Activated naive CD4-positive, alpha-beta T cell treated with anti-CD3 and anti-CD28 coated beads for 36 hours (primary cell): ENCODE measurements around the gene ELOVL5. TPM values are rescaled to one million over a fixed set of nuclear protein-coding genes. Genes with fewer than 3 reads are reported as not detected.
A peak's percentile ranks its signal among the peaks of the same experiment; 100 is the strongest.

Source experiments
- CTCF ChIA-PET: fragments of 350-600 bp; sonication (Branson Sonifier 250); formaldehyde crosslinking; loops from one replicate; lab custom pipeline; 2021; ENCODE audit warnings: antibody characterized with exemption; lab: Charles Lee
- DNase-seq: peaks from one replicate; pipeline ENCODE4 v3.0.0-alpha.2; 2020
- H3K27ac Mint-ChIP-seq: one replicate; pipeline ENCODE4 v1.8.0; 2021; ENCODE audit warnings: mild to moderate bottlenecking, mixed read lengths
- H3K27me3 Mint-ChIP-seq: one replicate; pipeline ENCODE4 v1.8.0; 2021; ENCODE audit warnings: low read depth, mixed read lengths
- H3K36me3 Mint-ChIP-seq: one replicate; pipeline ENCODE4 v1.8.0; 2021; ENCODE audit warnings: low read depth, mixed read lengths
- H3K4me1 Mint-ChIP-seq: one replicate; pipeline ENCODE4 v1.8.0; 2021; ENCODE audit warnings: low read depth, mixed read lengths
- H3K4me3 Mint-ChIP-seq: one replicate; pipeline ENCODE4 v1.8.0; 2021; ENCODE audit warnings: mild to moderate bottlenecking, moderate library complexity, mixed read lengths
- H3K9me3 Mint-ChIP-seq: one replicate; pipeline ENCODE4 v1.8.0; 2021; ENCODE audit warnings: mixed read lengths
- intact Hi-C: fragments of 100-400 bp; cut with micrococcal nuclease; formaldehyde crosslinking; loops from one replicate; pipeline ENCODE4 v1.15.1; 2023
- total RNA-seq, 2 experiments: library from RNA; stranded (reverse); gene quantifications; one replicate each; pipeline ENCODE4 v1.2.3, GENCODE V29; 2021

ELOVL5 gene
- total RNA-seq, 2 experiments from 2014 or later: 132 to 136 TPM

GRCh38 chr6:53339424-53339823 is 9.3 kb downstream of the ELOVL5 start:
- H3K36me3 Mint-ChIP-seq: peaks cover 20% of the 10 kb centered on the region
- H3K4me3 Mint-ChIP-seq: no peak overlapping the region
- no peak overlapping the region for H3K27ac Mint-ChIP-seq
- CTCF ChIA-PET: interaction anchor here (0.6 to 1.1 kb wide), 3 partner anchors 8 to 158 kb away, joined by 3 to 6 read pairs (median 3); no protein-coding TSS in a partner anchor
- H3K4me1 Mint-ChIP-seq: peaks cover 90% of the 10 kb centered on the region
- no peaks in the 10 kb centered on the region for H3K9me3 Mint-ChIP-seq
- intact Hi-C loops: loop anchor here (5.0 to 10.0 kb wide), 2 partner anchors 942 to 1035 kb away; no protein-coding TSS in a partner anchor
- DNase-seq: no peak
- H3K27me3 Mint-ChIP-seq: no peaks in the 10 kb centered on the region

GRCh38 chr6:53338304-53338703 is 10.4 kb downstream of the ELOVL5 start:
- Mint-ChIP-seq H3K4me3 (no peak overlapping the region), H3K4me1 (peaks cover 89% of the 10 kb centered on the region), H3K27me3 (no peaks in the 10 kb centered on the region), H3K27ac (peak overlapping the region; percentile 99), H3K36me3 (peaks cover 20% of the 10 kb centered on the region), H3K9me3 (no peaks in the 10 kb centered on the region)
- no peak for DNase-seq
- intact Hi-C loops: loop anchor here (5.0 to 10.0 kb wide), 2 partner anchors 941 to 1034 kb away; no protein-coding TSS in a partner anchor
- CTCF ChIA-PET: interaction anchor here (1.2 to 1.6 kb wide), 3 partner anchors 9 to 47 kb away, joined by 3 to 4 read pairs (median 3); partner anchors contain the start of gene ELOVL5

GRCh38 chr6:53336070-53336469 is 12.7 kb downstream of the ELOVL5 start:
- peak overlapping the region; percentile 80 for H3K4me3 Mint-ChIP-seq
- H3K9me3 Mint-ChIP-seq: peaks cover 2% of the 10 kb centered on the region
- no peaks in the 10 kb centered on the region for H3K27me3 Mint-ChIP-seq
- peaks cover 30% of the 10 kb centered on the region for H3K36me3 Mint-ChIP-seq
- intact Hi-C loops: loop anchor here (5.0 to 10.0 kb wide), 2 partner anchors 939 to 1031 kb away; no protein-coding TSS in a partner anchor
- peak overlapping the region; percentile 99 for H3K27ac Mint-ChIP-seq
- DNase-seq: no peak
- H3K4me1 Mint-ChIP-seq: peaks cover 86% of the 10 kb centered on the region
- CTCF ChIA-PET: interaction anchor here (0.5 to 2.5 kb wide), 4 partner anchors 27 to 246 kb away, joined by 3 to 7 read pairs (median 4); no protein-coding TSS in a partner anchor

DNA sequence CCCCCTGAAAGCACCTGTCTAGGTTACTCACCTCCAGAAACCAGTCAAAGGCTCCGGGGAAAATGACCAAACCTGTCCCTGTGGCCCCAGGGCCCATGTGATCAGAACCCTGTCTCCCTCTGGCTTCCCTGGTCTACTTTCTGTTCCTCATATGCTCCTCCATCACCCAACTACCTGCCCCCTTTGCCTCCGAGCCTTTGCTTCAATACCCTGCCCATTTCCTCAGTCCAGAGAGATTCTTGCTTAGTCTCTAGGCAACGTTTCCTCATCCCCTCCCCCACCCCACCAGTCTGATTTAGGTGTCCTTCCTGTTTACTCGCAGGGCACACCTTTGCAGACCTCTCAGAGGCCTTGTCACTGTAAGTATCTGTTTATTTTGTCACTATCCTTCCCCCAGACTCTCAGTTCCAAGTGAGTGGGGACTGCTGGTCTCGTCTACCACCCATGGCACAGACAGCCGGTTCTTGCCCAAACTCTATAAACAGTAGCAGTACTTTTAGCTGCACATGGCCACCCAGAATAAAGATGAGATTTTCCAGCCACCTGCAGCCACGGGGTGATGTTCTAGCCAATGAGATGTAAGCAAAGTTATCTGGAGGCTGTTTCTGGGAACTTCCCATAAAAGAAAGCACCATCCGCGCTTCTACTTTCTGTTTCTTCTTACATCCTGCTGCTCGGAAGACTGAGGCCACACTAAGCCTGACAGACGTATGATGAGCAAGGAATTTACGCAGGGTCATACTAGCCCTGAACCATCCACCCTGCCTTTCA is 13.3 kb downstream of the ELOVL5 start:
- H3K4me3 Mint-ChIP-seq: peak overlapping the region; percentile 80
- CTCF ChIA-PET: interaction anchor here (0.5 to 2.5 kb wide), 4 partner anchors 10 to 247 kb away, joined by 3 to 7 read pairs (median 4); no protein-coding TSS in a partner anchor
- H3K27me3 Mint-ChIP-seq: no peaks in the 10 kb centered on the region
- peak; percentile 79 for DNase-seq
- H3K36me3 Mint-ChIP-seq: peaks cover 33% of the 10 kb centered on the region
- H3K9me3 Mint-ChIP-seq: peaks cover 2% of the 10 kb centered on the region
- peaks cover 85% of the 10 kb centered on the region for H3K4me1 Mint-ChIP-seq
- intact Hi-C loops: loop anchor here (1.0 to 10.0 kb wide), 9 partner anchors 12 to 1031 kb away; no protein-coding TSS in a partner anchor
- H3K27ac Mint-ChIP-seq: peak overlapping the region; percentile 99

DNA sequence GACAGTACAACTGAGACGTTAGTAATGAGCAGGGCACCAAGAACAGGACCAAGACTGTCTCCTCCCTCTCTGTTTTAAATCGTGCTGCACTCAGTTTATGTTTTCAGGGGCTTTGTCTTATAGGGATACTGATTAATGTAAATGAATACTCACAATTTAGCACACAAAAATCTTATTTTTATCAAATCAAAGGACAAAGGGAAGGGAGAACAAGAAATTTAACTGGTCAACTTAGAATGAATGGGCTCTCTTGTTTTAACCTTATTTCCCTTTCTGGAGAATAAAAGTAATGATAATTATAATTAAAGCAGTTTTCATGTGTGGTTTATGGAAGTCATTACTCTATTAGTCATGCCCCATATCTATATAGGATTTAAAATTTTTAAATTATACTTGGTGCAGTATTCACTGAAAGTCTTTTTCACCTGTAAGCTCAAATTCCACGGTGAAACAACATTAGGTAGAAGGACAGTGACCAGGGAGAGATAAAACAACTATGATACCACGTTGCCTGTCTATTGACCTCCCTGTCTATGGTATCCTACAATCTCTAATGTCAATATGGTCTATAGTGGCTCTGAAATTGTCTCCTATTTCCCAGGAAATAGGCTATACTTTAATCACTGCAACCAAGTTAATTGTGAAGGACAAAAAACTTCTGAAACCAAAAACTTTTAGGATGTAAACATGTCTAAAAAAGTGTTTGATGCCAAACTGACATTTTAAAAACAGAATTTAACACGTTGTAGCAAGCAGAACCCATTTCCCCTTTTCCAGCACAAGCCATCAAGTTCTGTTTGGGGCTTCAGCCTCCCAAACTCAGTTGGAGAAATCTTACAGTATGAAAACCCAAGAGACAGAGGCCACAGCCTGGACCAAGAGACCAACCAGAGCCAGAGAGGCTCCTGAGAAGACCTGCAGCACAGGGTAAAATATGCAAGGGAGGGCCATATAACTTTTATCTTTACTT is 15.0 kb downstream of the ELOVL5 start:
- peaks cover 35% of the 10 kb centered on the region for H3K36me3 Mint-ChIP-seq
- CTCF ChIA-PET: no interaction called here
- intact Hi-C loops: loop anchor here (10.0 kb wide), 1 partner anchor 1029 kb away; no protein-coding TSS in a partner anchor

DNA sequence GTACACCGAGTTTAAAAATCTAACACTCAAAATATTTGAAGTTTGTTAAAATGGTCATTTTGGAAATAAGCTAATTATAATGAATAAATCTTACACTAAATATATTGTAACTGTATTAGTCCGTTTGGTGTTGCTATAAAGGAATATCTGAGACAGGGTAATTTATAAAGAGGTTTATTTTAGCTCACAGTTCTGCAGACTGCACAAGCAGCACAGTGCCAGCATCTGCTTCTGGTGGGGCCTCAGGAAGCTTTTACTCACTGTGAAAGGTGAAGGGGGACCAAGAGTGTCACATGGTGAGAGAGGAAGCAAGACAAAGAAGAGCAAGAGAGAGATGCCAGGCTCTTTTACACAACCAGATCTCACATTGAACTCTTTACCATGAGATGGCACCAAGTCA is 17.1 kb downstream of the ELOVL5 start:
- Mint-ChIP-seq H3K27ac (peak overlapping the region; percentile 75), H3K36me3 (peaks cover 36% of the 10 kb centered on the region), H3K27me3 (no peaks in the 10 kb centered on the region), H3K4me3 (no peak overlapping the region), H3K9me3 (peaks cover 2% of the 10 kb centered on the region), H3K4me1 (peaks cover 75% of the 10 kb centered on the region)
- CTCF ChIA-PET: interaction anchor here (1.2 kb wide), 1 partner anchor 8 kb away, joined by 6 read pairs; no protein-coding TSS in a partner anchor
- DNase-seq: no peak
- intact Hi-C loops: loop anchor here (10.0 kb wide), 1 partner anchor 1027 kb away; no protein-coding TSS in a partner anchor

More for the DNA sequence above, 15.0 kb downstream of the ELOVL5 start:
- peak overlapping the region; percentile 99 for H3K27ac Mint-ChIP-seq
- H3K4me3 Mint-ChIP-seq: peak overlapping the region; percentile 29
- H3K27me3 Mint-ChIP-seq: no peaks in the 10 kb centered on the region
- peaks cover 77% of the 10 kb centered on the region for H3K4me1 Mint-ChIP-seq
- DNase-seq: no peak
- H3K9me3 Mint-ChIP-seq: peaks cover 2% of the 10 kb centered on the region

- CTCF ChIA-PET: interaction anchor here (1.0 to 1.4 kb wide), 2 partner anchors 21 to 29 kb away, joined by 3 to 4 read pairs; no protein-coding TSS in a partner anchor
- H3K4me1 Mint-ChIP-seq: peaks cover 77% of the 10 kb centered on the region
- H3K36me3 Mint-ChIP-seq: peaks cover 35% of the 10 kb centered on the region
- H3K27ac Mint-ChIP-seq: no peak overlapping the region
- H3K27me3 Mint-ChIP-seq: no peaks in the 10 kb centered on the region
- DNase-seq: no peak
- no peak overlapping the region for H3K4me3 Mint-ChIP-seq
- peaks cover 2% of the 10 kb centered on the region for H3K9me3 Mint-ChIP-seq
- intact Hi-C loops: loop anchor here (10.0 kb wide), 1 partner anchor 1025 kb away; no protein-coding TSS in a partner anchor
Measured at GRCh38 chr6:53330137-53330536, 18.6 kb downstream of the ELOVL5 start.

DNA sequence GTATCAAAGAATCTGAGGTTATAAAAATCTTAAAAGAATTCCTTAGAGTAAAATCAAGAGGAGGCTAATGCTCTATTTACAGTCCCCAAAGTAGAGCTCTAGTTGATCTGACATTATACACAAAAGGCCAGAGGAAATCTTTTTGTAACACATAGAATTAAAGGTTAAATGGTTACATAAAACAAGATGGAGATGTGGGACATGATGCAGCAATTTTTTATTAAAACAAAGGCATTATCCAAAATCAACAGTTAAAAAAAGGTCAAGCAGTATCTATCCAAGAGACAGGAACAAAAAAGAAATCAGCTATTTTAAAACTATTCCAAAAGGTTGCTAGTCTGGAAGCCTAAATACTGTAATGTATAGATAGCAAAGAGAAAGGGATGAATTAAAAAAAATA is 20.4 kb downstream of the ELOVL5 start:
- CTCF ChIA-PET: interaction anchor here (0.6 to 0.7 kb wide), 3 partner anchors 16 to 146 kb away, joined by 3 read pairs; no protein-coding TSS in a partner anchor
- Mint-ChIP-seq H3K27ac (no peak overlapping the region), H3K4me1 (peaks cover 70% of the 10 kb centered on the region), H3K27me3 (no peaks in the 10 kb centered on the region), H3K4me3 (no peak overlapping the region), H3K9me3 (peaks cover 2% of the 10 kb centered on the region), H3K36me3 (peaks cover 31% of the 10 kb centered on the region)
- no peak for DNase-seq
- intact Hi-C loops: no loop called here

DNA sequence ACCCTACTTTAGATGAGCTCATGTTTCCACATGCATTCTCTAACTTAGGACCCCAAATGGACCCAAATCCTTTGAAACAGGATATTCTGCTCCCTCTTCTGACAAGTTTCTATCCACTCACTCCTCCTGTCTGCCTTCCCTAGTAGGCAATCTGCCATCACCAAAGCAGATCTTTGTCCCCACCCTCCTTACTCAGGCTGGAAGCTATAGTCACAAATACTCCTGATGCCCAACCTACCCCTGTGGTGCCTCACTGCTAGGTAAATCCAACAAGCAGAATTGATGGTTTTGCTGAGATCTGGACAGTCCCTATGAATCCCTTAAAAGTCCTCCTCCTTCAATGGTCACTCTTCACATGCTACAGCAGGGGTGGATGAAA is 21.7 kb downstream of the ELOVL5 start:
- Mint-ChIP-seq H3K4me3 (no peak overlapping the region), H3K9me3 (peaks cover 2% of the 10 kb centered on the region), H3K36me3 (peaks cover 25% of the 10 kb centered on the region), H3K27ac (peak overlapping the region; percentile 43), H3K4me1 (peaks cover 69% of the 10 kb centered on the region), H3K27me3 (no peaks in the 10 kb centered on the region)
- intact Hi-C loops: no loop called here
- CTCF ChIA-PET: no interaction called here
- DNase-seq: no peak

DNA sequence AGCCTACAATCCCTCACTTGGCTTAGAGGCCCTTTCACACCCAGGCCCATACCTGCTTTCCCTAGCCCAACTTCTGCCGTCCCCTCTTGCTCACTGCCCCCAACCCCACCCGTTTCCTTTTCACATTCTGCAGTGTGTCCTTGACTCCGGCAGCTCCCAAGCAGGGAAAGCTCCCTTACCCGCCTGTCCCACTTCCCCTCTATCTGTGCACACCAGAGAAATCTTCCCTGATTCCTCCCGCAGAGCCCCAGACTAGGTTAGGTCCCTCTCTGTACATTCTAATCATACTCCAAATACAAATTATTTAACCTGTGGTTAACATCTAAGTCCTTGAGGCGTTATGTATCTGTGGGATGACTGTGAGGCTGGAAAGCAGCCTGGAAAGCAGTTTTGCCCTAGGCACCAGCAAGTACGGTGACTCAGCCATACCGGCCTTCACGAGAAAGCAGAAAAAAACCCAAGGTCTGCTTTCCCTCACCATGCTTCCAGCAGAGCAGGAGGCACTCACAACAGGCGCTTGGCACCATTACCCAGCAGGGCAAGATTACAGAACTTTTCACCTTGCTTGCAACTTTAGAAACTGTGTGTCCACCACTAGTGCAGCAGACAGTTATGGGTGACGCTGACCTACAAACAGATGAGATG is 22.3 kb downstream of the ELOVL5 start:
- intact Hi-C loops: no loop called here
- CTCF ChIA-PET: no interaction called here
- Mint-ChIP-seq H3K36me3 (peaks cover 21% of the 10 kb centered on the region), H3K4me1 (peaks cover 68% of the 10 kb centered on the region), H3K9me3 (no peaks in the 10 kb centered on the region), H3K27me3 (no peaks in the 10 kb centered on the region), H3K4me3 (no peak overlapping the region), H3K27ac (peak overlapping the region; percentile 17)
- DNase-seq: no peak

DNA sequence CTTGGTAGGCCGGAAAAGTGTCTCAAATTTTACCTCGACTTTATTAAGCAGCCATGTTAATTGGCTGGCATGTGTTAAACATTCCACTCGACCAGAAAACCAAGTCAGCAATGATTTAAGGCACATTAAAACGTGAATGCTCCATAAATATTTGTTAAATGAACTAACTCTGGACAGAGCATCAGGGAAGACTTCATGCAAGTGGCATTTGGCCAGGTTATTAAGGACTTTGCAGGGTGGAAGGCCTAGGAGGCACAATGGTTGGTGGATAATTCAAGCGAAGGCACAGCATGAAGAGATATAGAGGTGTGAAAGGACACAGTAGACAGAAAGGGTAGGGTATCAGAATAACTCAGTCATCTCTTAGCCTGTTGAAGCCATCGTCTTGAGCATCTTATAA is 23.0 kb downstream of the ELOVL5 start:
- peaks cover 64% of the 10 kb centered on the region for H3K4me1 Mint-ChIP-seq
- H3K27ac Mint-ChIP-seq: peak overlapping the region; percentile 4
- CTCF ChIA-PET: no interaction called here
- no peak for DNase-seq
- H3K27me3 Mint-ChIP-seq: no peaks in the 10 kb centered on the region
- no peak overlapping the region for H3K4me3 Mint-ChIP-seq
- intact Hi-C loops: no loop called here
- H3K36me3 Mint-ChIP-seq: peaks cover 17% of the 10 kb centered on the region
- H3K9me3 Mint-ChIP-seq: no peaks in the 10 kb centered on the region
